Suprapubic skin (tissue), 3 donors: ENCODE results near the gene DERA.

Experiments used
- EP300 ChIP-seq: sonication (generic); formaldehyde crosslinking; IDR thresholded peaks from one replicate; pipeline ENCODE4 v1.6.1; 2017; ENCODE audit warnings: antibody characterized with exemption
- POLR2A ChIP-seq, 2 donors: fragments of 450-650 bp; IDR thresholded peaks; one replicate each; pipeline ENCODE4 v1.6.1; 2017; ENCODE audit warnings: antibody characterized with exemption in 2 of 2, mild to moderate bottlenecking in 2 of 2, moderate library complexity in 2 of 2
- TF ChIP-seq, protein P1 (sequence below), 2 donors: fragments of 200-600 bp in 1 of 2; fragments of 450-650 bp in 1 of 2; sonication (generic) in 1 of 2; IDR thresholded peaks; one replicate each; pipeline ENCODE4 v1.5.1; 2016 to 2019; ENCODE audit warnings: antibody characterized with exemption in 2 of 2, mild to moderate bottlenecking in 1 of 2, moderate library complexity in 1 of 2

DNA sequence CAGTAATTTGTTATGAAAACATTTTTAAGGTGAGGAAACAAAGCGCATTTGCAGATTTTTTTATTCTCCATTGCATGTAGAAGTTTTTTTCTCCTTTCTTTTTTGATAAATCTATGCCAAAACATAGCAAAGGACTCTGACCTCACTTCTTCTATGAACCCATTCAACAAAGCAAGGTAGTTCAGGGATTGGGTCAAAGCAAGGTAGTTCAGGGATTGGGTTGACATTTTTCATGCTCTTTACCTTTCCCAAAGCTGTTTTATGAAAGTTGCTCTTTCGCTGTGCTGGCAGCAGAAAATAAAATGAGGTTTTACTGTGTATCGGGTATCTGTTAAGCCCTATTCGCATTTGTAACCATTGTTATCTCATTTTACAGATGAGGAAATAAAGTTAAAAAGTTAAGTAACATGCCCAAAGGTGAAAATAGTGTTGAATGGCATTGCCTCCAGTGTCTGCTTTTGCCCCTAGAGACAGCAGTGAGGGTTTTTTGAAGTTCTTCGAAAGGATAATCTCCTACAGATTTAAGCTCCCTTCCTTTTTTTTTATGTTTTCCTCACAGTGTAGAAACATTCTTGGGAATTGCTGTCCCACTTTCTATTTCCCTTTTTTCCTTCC lies 18.4 kb upstream of the DERA start:
- TF ChIP-seq, protein P1, sequence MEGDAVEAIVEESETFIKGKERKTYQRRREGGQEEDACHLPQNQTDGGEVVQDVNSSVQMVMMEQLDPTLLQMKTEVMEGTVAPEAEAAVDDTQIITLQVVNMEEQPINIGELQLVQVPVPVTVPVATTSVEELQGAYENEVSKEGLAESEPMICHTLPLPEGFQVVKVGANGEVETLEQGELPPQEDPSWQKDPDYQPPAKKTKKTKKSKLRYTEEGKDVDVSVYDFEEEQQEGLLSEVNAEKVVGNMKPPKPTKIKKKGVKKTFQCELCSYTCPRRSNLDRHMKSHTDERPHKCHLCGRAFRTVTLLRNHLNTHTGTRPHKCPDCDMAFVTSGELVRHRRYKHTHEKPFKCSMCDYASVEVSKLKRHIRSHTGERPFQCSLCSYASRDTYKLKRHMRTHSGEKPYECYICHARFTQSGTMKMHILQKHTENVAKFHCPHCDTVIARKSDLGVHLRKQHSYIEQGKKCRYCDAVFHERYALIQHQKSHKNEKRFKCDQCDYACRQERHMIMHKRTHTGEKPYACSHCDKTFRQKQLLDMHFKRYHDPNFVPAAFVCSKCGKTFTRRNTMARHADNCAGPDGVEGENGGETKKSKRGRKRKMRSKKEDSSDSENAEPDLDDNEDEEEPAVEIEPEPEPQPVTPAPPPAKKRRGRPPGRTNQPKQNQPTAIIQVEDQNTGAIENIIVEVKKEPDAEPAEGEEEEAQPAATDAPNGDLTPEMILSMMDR (IDR thresholded peaks at IDR 0.05): no peak
- TF ChIP-seq POLR2A (IDR thresholded peaks at IDR 0.05) (no peak), EP300 (no peak)
